Fibroblast of lung (primary cell): ENCODE data around the gene MYRF. TPM values are rescaled to one million over a fixed set of nuclear protein-coding genes. Genes with fewer than 3 reads are reported as not detected.
A peak's percentile ranks its signal among the peaks of the same experiment; 100 is the strongest.

Experiments used
- DNase-seq, 2 donors: peaks; one replicate each; pipeline versions ENCODE4 v3.0.0 to v3.0.0-alpha.2; 2010; ENCODE audit warnings: low read depth in 2 of 2
- H2AFZ ChIP-seq: 2 replicates; pipeline ENCODE4 v1.5.1; 2012; ENCODE audit warnings: low read length, control low read depth, inconsistent platforms
- H3K27ac ChIP-seq: 2 replicates; pipeline ENCODE4 v1.5.1; 2011; ENCODE audit warnings: low read length, control low read depth; ENCODE audit not compliant: insufficient read depth
- H3K27me3 ChIP-seq: 2 replicates; pipeline ENCODE4 v1.5.1; 2011; ENCODE audit warnings: mild to moderate bottlenecking, low read length; ENCODE audit not compliant: control insufficient read depth, insufficient read depth
- H3K36me3 ChIP-seq: 2 replicates; pipeline ENCODE4 v1.5.1; 2011; ENCODE audit warnings: low read length; ENCODE audit not compliant: control insufficient read depth, insufficient read depth
- H3K4me1 ChIP-seq: 2 replicates; pipeline ENCODE4 v1.5.1; 2011; ENCODE audit warnings: low read length; ENCODE audit not compliant: control insufficient read depth, insufficient read depth; ENCODE audit errors: extremely low read depth
- H3K4me2 ChIP-seq: 2 replicates; pipeline ENCODE4 v1.5.1; 2011; ENCODE audit warnings: low read length, control low read depth; ENCODE audit not compliant: insufficient read depth; ENCODE audit errors: extremely low read depth
- H3K4me3 ChIP-seq, 4 experiments: fragments of 200-600 bp in 1 of 4; sonication (generic) in 1 of 4; replicated peaks in 1 of 4; 2 replicates each; pipeline ENCODE4 v1.5.1; 2011 to 2016; ENCODE audit warnings: low read length in 4 of 4, low read depth in 3 of 4, mild to moderate bottlenecking in 3 of 4, control low read depth in 2 of 4, inconsistent platforms in 1 of 4, mixed read lengths in 1 of 4; ENCODE audit not compliant: insufficient read depth in 1 of 4; ENCODE audit errors: control extremely low read depth in 1 of 4
- H3K79me2 ChIP-seq: 2 replicates; pipeline ENCODE4 v1.5.1; 2012; ENCODE audit warnings: mild to moderate bottlenecking, low read length, inconsistent platforms; ENCODE audit not compliant: control insufficient read depth, insufficient read depth
- H3K9ac ChIP-seq: 2 replicates; pipeline ENCODE4 v1.5.1; 2011; ENCODE audit warnings: mild to moderate bottlenecking, low read length, control low read depth; ENCODE audit not compliant: insufficient read depth
- H3K9me3 ChIP-seq: 2 replicates; pipeline ENCODE4 v1.5.1; 2012; ENCODE audit warnings: low read depth, low read length; ENCODE audit not compliant: control insufficient read depth, insufficient read depth
- H4K20me1 ChIP-seq: 2 replicates; pipeline ENCODE4 v1.5.1; 2011; ENCODE audit warnings: low read length; ENCODE audit not compliant: control insufficient read depth, insufficient read depth; ENCODE audit errors: extremely low read depth
- CTCF ChIP-seq, 2 donors: IDR thresholded peaks in 1 of 2; conservative IDR thresholded peaks in 1 of 2; 1 replicate in 1 of 2; 2 replicates in 1 of 2; pipeline ENCODE4 v1.5.1; 2011 to 2012; ENCODE audit warnings: low read length in 2 of 2, control low read depth in 1 of 2, inconsistent platforms in 1 of 2, low read depth in 1 of 2, mild to moderate bottlenecking in 1 of 2
- EZH2 ChIP-seq: IDR thresholded peaks from 2 replicates; pipeline ENCODE4 v1.5.1; 2012; ENCODE audit warnings: low read length, control low read depth, mild to moderate bottlenecking; ENCODE audit errors: missing control alignments
- polyA plus RNA-seq, 2 donors: library from polyadenylated mRNA; depleted of rRNA in 1 of 2; stranded (reverse) in 1 of 2; unstranded in 1 of 2; fragments of >200 nt; gene quantifications; 2 replicates each; pipeline ENCODE4 v1.2.1, GENCODE V29; 2011 to 2012; ENCODE audit warnings: missing spikeins in 1 of 2
- total RNA-seq: library from RNA; depleted of rRNA; stranded (reverse); fragments of >200 nt; gene quantifications from 2 replicates; pipeline ENCODE4 v1.2.1, GENCODE V29; 2014

The MYRF gene
- total and polyA plus RNA-seq, 2 donors (not counting 1 experiment from before 2014, with no cell fraction given), result 0.10 to 0.17 TPM

- no peaks in the 10 kb centered on the region for H3K9me3 ChIP-seq
- H3K4me3 ChIP-seq, result peak within 1 kb of the TSS; percentile 83 to 98 (median 88)
- peaks cover 10% of the 10 kb centered on the region for H3K36me3 ChIP-seq
- H3K4me2 ChIP-seq, result peak within 1 kb of the TSS; percentile 99
- peaks cover 2% of the 10 kb centered on the region for H4K20me1 ChIP-seq
- peak within 1 kb of the TSS; percentile 15 for H2AFZ ChIP-seq
- peak within 1 kb of the TSS; percentile 71 for H3K9ac ChIP-seq
- H3K79me2 ChIP-seq, result peaks cover 46% of the 10 kb centered on the region
- TF ChIP-seq CTCF (conservative IDR thresholded peaks at IDR 0.05 in 1 of 2, IDR thresholded peaks at IDR 0.05 in 1 of 2; ENCODE audit: low read depth in 1 of 2, low read length in 2 of 2) (no peak), EZH2 (no peak)
- H3K27ac ChIP-seq, result peak within 1 kb of the TSS; percentile 75
- peak; percentile 97 to 98 for DNase-seq
- peaks cover 18% of the 10 kb centered on the region for H3K4me1 ChIP-seq
- H3K27me3 ChIP-seq, result no peaks in the 10 kb centered on the region
Observed at GRCh38 chr11:61827571-61828378, 75.3 kb downstream of the MYRF start, which contains the start of gene FADS2. FADS2 (plus strand) TSS chr11:61828300; CDS start chr11:61828391, 91 bp downstream.

- H3K79me2 ChIP-seq, result peaks cover 52% of the 10 kb centered on the region
- H2AFZ ChIP-seq, result no peak overlapping the region
- peak overlapping the region; percentile 99 for H3K4me2 ChIP-seq
- no peaks in the 10 kb centered on the region for H3K27me3 ChIP-seq
- peak overlapping the region; percentile 83 to 98 (median 88) for H3K4me3 ChIP-seq
- H3K36me3 ChIP-seq, result peaks cover 15% of the 10 kb centered on the region
- DNase-seq, result no peak
- H3K4me1 ChIP-seq, result peaks cover 19% of the 10 kb centered on the region
- H3K9me3 ChIP-seq, result no peaks in the 10 kb centered on the region
- peaks cover 2% of the 10 kb centered on the region for H4K20me1 ChIP-seq
- peak overlapping the region; percentile 75 for H3K27ac ChIP-seq
- no peak for TF ChIP-seq EZH2
- no peak for TF ChIP-seq CTCF (conservative IDR thresholded peaks at IDR 0.05 in 1 of 2, IDR thresholded peaks at IDR 0.05 in 1 of 2; ENCODE audit: low read depth in 1 of 2, low read length in 2 of 2)
- peak overlapping the region; percentile 71 for H3K9ac ChIP-seq
Observed at GRCh38 chr11:61828379-61828628, 75.9 kb downstream of the MYRF start.

- peak overlapping the region; percentile 71 for H3K9ac ChIP-seq
- H3K27ac ChIP-seq, result peak overlapping the region; percentile 75
- H3K4me1 ChIP-seq, result peaks cover 22% of the 10 kb centered on the region
- H3K9me3 ChIP-seq, result no peaks in the 10 kb centered on the region
- peak overlapping the region; percentile 99 for H3K4me2 ChIP-seq
- H3K36me3 ChIP-seq, result peaks cover 17% of the 10 kb centered on the region
- peaks cover 2% of the 10 kb centered on the region for H4K20me1 ChIP-seq
- TF ChIP-seq EZH2, result no peak
- peak; percentile 41 to 50 for TF ChIP-seq CTCF (conservative IDR thresholded peaks at IDR 0.05 in 1 of 2, IDR thresholded peaks at IDR 0.05 in 1 of 2; ENCODE audit: low read depth in 1 of 2, low read length in 2 of 2)
- no peaks in the 10 kb centered on the region for H3K27me3 ChIP-seq
- peak overlapping the region; percentile 83 to 98 (median 88) for H3K4me3 ChIP-seq
- no peak overlapping the region for H2AFZ ChIP-seq
- peaks cover 57% of the 10 kb centered on the region for H3K79me2 ChIP-seq
- peak; percentile 27 to 36 for DNase-seq
Observed at GRCh38 chr11:61828629-61829407, 76.4 kb downstream of the MYRF start.
